Thyroid gland (tissue), 4 donors: ENCODE measurements around the gene SLC26A3.

Experiments
- POLR2A ChIP-seq, 2 donors: fragments of 450-650 bp; IDR thresholded peaks; one replicate each; pipeline ENCODE4 v1.6.1; 2017; ENCODE audit warnings: antibody characterized with exemption in 2 of 2, mild to moderate bottlenecking in 2 of 2, moderate library complexity in 1 of 2
- TF ChIP-seq, protein P1 (sequence below), 6 experiments: fragments of 200-600 bp in 3 of 6; fragments of 450-650 bp in 3 of 6; sonication (generic) in 3 of 6; IDR thresholded peaks; one replicate each; pipeline ENCODE4 v1.5.1; 2016 to 2019; ENCODE audit warnings: antibody characterized with exemption in 6 of 6, mild to moderate bottlenecking in 2 of 6, inconsistent platforms in 1 of 6, moderate library complexity in 1 of 6

DNA sequence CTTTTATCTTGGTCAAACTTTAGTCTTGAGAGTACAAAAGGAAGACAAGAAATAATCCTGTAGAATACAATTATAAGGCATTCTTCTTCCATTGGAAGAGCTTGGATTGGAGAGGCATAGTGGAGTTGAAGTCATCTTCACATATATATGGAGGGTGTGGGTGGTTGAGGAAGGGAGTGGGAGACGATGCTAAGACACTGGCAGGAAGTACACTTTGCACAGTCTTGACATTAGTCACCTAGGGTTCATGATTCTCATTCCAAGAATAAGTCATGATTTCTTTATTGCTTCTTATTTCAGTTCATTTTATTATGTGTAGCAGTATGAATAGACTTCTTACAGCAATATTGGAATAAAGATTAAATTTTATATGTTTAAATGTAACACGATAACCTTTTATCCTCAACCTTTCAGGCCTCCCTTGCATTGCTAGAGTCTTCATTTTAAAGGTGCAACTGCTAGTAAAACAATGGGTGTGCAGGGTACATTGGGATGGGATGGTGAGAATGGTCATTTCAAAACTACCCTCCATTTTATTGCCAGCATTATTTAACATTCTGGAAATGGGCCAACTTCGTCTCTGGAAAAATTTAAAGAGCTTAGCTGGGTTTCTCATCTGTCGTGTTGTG lies 12.3 kb upstream of the SLC26A3 start:
- TF ChIP-seq, protein P1, sequence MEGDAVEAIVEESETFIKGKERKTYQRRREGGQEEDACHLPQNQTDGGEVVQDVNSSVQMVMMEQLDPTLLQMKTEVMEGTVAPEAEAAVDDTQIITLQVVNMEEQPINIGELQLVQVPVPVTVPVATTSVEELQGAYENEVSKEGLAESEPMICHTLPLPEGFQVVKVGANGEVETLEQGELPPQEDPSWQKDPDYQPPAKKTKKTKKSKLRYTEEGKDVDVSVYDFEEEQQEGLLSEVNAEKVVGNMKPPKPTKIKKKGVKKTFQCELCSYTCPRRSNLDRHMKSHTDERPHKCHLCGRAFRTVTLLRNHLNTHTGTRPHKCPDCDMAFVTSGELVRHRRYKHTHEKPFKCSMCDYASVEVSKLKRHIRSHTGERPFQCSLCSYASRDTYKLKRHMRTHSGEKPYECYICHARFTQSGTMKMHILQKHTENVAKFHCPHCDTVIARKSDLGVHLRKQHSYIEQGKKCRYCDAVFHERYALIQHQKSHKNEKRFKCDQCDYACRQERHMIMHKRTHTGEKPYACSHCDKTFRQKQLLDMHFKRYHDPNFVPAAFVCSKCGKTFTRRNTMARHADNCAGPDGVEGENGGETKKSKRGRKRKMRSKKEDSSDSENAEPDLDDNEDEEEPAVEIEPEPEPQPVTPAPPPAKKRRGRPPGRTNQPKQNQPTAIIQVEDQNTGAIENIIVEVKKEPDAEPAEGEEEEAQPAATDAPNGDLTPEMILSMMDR (IDR thresholded peaks at IDR 0.05), result no peak
- no peak for TF ChIP-seq POLR2A (IDR thresholded peaks at IDR 0.05)
